Measurements from ENCODE around the gene TRAF4.
"Not testable (repeated sequence)": the region's sequence is repeated elsewhere in the genome, so short reads cannot be mapped to it uniquely, and the experiment has no call there.

TRAF4 gene

GRCh38 chr17:28792877-28793661 is 49.3 kb downstream of the TRAF4 start:
- no peak for DNase-seq (ENCODE audit: low spot score)

- not testable (repeated sequence) for DNase-seq (ENCODE audit: low spot score)
Measured at GRCh38 chr17:28794846-28795441, 51.1 kb downstream of the TRAF4 start.

GRCh38 chr17:28796062-28796461 is 52.3 kb downstream of the TRAF4 start:
- DNase-seq (ENCODE audit: low spot score): no peak

Data from CD4-positive, alpha-beta T cell treated with Interleukin-6 at 100 ng/mL for 8 hours (primary cell).